HG03354 (cell line): ENCODE results near the gene GPR160.
"Not testable (repeated sequence)": the region's sequence is repeated elsewhere in the genome, so short reads cannot be mapped to it uniquely, and the experiment has no call there.

Experiments used
- ATAC-seq: cut with Tn5 transposase; IDR thresholded peaks from one replicate; pipeline ENCODE4 v1.9.1; 2021; ENCODE audit warnings: mild to moderate bottlenecking; ENCODE audit not compliant: unreplicated experiment, poor library complexity, severe bottlenecking

Gene GPR160

GRCh38 chr3:170102431-170102830 lies 64.6 kb downstream of the GPR160 start:
- no peak for ATAC-seq

- ATAC-seq: no peak
These were observed 70.1 kb downstream of the GPR160 start for GRCh38 chr3:170107941-170108340.

GRCh38 chr3:170108955-170109354 lies 71.2 kb downstream of the GPR160 start:
- ATAC-seq: no peak

- ATAC-seq: no peak
These were observed 71.9 kb downstream of the GPR160 start for GRCh38 chr3:170109579-170110293.

GRCh38 chr3:170111147-170111771 lies 73.5 kb downstream of the GPR160 start:
- no peak for ATAC-seq

GRCh38 chr3:170114165-170114564 lies 76.4 kb downstream of the GPR160 start:
- ATAC-seq: not testable (repeated sequence)

- ATAC-seq: no peak
These were observed 79.3 kb downstream of the GPR160 start for GRCh38 chr3:170117134-170117533.

- ATAC-seq: peak; percentile 88
These were observed 90.6 kb downstream of the GPR160 start for GRCh38 chr3:170128259-170128976.

- peak; percentile 62 for ATAC-seq
These were observed 91.2 kb downstream of the GPR160 start for GRCh38 chr3:170128977-170129431.

- ATAC-seq: no peak
These were observed 92.7 kb downstream of the GPR160 start for GRCh38 chr3:170130532-170130931.

GRCh38 chr3:170132335-170132734 lies 94.5 kb downstream of the GPR160 start:
- ATAC-seq: no peak
